BJ (cell line): Measurements from ENCODE around the gene XRCC4. TPM values are rescaled to one million over a fixed set of nuclear protein-coding genes. Genes with fewer than 3 reads are reported as not detected.
A peak's percentile ranks its signal among the peaks of the same experiment; 100 is the strongest.

Source experiments
- CTCF ChIA-PET: fragments of 350-600 bp; formaldehyde crosslinking; extraction: SDS; loops from one replicate; lab custom pipeline; 2021; ENCODE audit warnings: antibody characterized with exemption, inconsistent platforms; lab: Yijun Ruan, JAX
- POLR2A ChIA-PET: fragments of 300-600 bp; sonication (Branson Sonifier 250); formaldehyde crosslinking; extraction: SDS; loops from one replicate; lab custom pipeline; 2021; ENCODE audit warnings: antibody characterized with exemption; lab: Charles Lee
- DNase-seq: peaks from one replicate; pipeline ENCODE4 v3.0.0-alpha.2; 2011; ENCODE audit warnings: low read depth
- H3K27me3 ChIP-seq: 2 replicates; pipeline ENCODE4 v1.6.0; 2011; ENCODE audit warnings: low read length; ENCODE audit not compliant: control insufficient read depth, insufficient read depth
- H3K36me3 ChIP-seq: 2 replicates; pipeline ENCODE4 v1.5.1; 2011; ENCODE audit warnings: low read length; ENCODE audit not compliant: control insufficient read depth, insufficient read depth
- H3K4me3 ChIP-seq: 2 replicates; pipeline ENCODE4 v1.5.1; 2011; ENCODE audit warnings: low read depth, mild to moderate bottlenecking, control low read depth, low read length
- polyA plus RNA-seq: library from polyadenylated mRNA; depleted of rRNA; stranded (reverse); fragments of >200 nt; gene quantifications from 2 replicates; pipeline ENCODE4 v1.2.3, GENCODE V29; 2011
- TF ChIP-seq, protein P1 (sequence below): IDR thresholded peaks from 2 replicates; pipeline ENCODE4 v1.5.1; 2011; ENCODE audit warnings: low read depth, mild to moderate bottlenecking, control low read depth, inconsistent platforms, low read length, moderate library complexity; ENCODE audit not compliant: insufficient read depth

The XRCC4 gene
- polyA plus RNA-seq, 1 experiment, result 1.6 TPM

DNA sequence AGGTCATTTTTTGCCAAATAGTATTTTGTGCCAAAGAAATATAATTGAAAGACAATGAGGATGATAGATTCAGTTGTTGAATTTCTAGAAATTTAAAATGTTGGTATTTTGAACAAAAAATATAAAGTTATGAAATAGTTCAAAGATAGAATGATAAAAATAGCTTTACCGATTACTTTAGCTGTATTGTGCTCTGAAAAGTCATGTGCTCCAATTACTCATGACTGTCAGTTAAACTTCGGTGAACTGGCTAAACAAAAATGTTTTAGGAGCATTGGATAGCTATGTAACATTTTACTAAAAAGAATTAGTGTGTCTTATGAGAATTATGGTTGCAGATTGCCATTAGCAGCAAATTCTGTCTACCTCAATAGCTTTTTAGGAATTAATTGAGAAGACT is 216.9 kb downstream of the XRCC4 start:
- no peaks in the 10 kb centered on the region for H3K36me3 ChIP-seq
- TF ChIP-seq, protein P1, sequence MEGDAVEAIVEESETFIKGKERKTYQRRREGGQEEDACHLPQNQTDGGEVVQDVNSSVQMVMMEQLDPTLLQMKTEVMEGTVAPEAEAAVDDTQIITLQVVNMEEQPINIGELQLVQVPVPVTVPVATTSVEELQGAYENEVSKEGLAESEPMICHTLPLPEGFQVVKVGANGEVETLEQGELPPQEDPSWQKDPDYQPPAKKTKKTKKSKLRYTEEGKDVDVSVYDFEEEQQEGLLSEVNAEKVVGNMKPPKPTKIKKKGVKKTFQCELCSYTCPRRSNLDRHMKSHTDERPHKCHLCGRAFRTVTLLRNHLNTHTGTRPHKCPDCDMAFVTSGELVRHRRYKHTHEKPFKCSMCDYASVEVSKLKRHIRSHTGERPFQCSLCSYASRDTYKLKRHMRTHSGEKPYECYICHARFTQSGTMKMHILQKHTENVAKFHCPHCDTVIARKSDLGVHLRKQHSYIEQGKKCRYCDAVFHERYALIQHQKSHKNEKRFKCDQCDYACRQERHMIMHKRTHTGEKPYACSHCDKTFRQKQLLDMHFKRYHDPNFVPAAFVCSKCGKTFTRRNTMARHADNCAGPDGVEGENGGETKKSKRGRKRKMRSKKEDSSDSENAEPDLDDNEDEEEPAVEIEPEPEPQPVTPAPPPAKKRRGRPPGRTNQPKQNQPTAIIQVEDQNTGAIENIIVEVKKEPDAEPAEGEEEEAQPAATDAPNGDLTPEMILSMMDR, result no peak
- no peaks in the 10 kb centered on the region for H3K27me3 ChIP-seq
- no peak for DNase-seq
- POLR2A ChIA-PET, result no interaction called here
- no peak overlapping the region for H3K4me3 ChIP-seq
- CTCF ChIA-PET, result no interaction called here

DNA sequence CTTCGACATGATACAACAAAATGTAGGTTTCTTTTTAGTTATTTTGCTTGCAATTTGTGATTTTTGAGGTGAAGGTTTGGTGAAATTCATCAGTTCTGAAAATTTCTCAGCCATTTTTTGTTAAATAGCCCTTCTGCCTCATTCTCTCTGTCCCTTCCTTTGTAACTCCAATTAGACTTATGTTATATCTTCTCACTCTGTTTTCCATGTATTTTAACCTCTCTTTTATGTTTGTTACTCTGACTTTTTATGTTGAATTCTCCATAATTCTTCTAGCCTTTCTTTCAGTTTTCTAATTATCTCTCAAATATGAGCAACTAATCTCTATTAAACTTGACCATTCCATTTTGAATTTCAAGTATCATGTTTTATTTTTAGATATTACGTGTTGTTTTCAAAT is 222.0 kb downstream of the XRCC4 start:
- Histone ChIP-seq H3K4me3 (no peak overlapping the region), H3K36me3 (no peaks in the 10 kb centered on the region), H3K27me3 (no peaks in the 10 kb centered on the region)
- ChIA-PET POLR2A (no interaction called here), CTCF (no interaction called here)
- TF ChIP-seq, protein P1, result no peak
- no peak for DNase-seq

DNA sequence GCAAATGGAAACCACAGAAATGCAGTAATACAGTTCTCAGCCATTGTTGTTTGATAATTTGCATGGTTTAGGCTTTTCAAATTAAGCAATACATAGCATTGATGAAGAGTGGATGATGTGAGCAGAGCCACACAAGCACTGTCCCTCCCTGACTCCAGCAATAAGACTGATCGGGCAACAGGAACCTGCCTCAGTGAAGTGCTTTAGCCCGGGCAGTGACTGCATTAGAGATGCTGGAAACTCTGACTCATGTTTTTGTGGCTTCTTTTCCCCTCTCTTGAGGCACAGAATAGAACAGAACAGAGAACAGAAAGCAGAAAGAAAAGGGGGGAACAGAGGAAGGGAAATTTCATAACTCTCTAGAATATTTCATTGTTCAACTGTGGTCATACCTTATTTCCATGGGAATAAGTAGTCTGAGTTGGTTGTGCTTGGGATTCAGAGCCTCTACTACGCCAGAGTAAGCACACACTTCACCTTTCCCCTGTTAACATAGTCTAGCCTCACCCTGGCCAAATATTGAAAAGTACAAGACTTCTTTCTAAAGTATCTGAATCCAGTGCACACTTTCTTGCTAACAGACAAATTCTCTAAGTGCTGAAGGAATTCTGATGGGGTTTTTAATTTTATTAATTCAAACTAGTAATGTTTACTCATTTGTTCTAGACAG is 229.4 kb downstream of the XRCC4 start:
- Histone ChIP-seq H3K4me3 (no peak overlapping the region), H3K36me3 (no peaks in the 10 kb centered on the region), H3K27me3 (no peaks in the 10 kb centered on the region)
- ChIA-PET POLR2A (no interaction called here), CTCF (no interaction called here)
- peak; percentile 56 for DNase-seq
- TF ChIP-seq, protein P1, result no peak

DNA sequence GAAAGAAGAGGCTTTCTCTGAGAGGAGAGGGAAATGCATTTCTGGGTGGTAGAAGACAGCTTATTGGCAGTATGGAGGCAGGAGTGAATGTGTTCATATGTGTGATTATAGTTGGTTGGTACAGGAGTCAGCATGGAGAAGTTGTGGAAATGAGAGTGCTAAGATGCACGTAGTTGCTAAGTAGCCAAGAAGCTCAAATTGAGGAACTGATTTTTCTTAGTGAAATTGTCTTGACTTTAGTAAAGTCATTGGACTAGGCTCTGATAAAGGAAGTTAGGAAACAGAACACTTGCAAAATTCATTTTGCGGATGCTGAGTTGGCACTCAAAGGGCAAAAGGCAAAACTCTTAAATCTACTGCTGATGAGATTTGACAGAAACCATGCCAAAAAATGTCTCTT is 235.3 kb downstream of the XRCC4 start:
- no peak for DNase-seq
- ChIA-PET CTCF (no interaction called here), POLR2A (no interaction called here)
- H3K4me3 ChIP-seq, result no peak overlapping the region
- H3K36me3 ChIP-seq, result no peaks in the 10 kb centered on the region
- TF ChIP-seq, protein P1, result no peak
- H3K27me3 ChIP-seq, result no peaks in the 10 kb centered on the region

DNA sequence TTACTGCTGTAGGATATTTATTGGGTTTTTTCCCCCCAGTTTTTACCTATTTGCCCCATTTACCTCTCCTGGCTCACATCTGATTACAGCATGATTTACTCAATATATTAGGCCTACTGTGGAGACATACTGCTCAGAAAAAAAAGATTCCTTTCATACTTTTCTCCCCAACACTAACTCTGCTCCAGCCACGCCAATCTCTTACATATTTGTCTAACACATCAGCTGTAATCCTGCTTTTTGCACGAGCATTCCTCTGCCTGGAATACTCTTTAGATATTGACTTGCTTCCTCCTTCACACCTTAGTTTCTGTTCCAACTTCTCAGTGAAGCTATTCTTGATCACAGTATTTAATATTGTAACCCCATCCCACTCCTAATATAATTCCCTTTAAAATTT is 236.1 kb downstream of the XRCC4 start:
- no peaks in the 10 kb centered on the region for H3K36me3 ChIP-seq
- no peak for DNase-seq
- H3K4me3 ChIP-seq, result no peak overlapping the region
- POLR2A ChIA-PET, result interaction anchor here (0.6 kb wide), 1 partner anchor 26 kb away, joined by 4 read pairs; no protein-coding TSS in a partner anchor
- no peaks in the 10 kb centered on the region for H3K27me3 ChIP-seq
- CTCF ChIA-PET, result no interaction called here
- TF ChIP-seq, protein P1, result no peak
